Skeletal muscle tissue (tissue), 2 donors: Measurements from ENCODE around the gene CKS1B. TPM values are rescaled to one million over a fixed set of nuclear protein-coding genes. Genes with fewer than 3 reads are reported as not detected.

Experiments
- small RNA-seq: library from RNA; depleted of rRNA; stranded (forward); fragments of <200 nt; gene quantifications from one replicate; pipeline ENCODE3, GENCODE V24; 2014
- total RNA-seq: library from RNA; depleted of rRNA; stranded (reverse); fragments of >200 nt; gene quantifications from one replicate; pipeline ENCODE4 v1.2.3, GENCODE V29; 2014

Gene CKS1B
- total RNA-seq, 1 donor from 2014 or later = 31.8 TPM

Small RNA genes lying within 50 kb of the gene (small RNA-seq; reads per million reads assigned to genes)
- not detected for gene MIR4258
- gene RF00017 = not detected

Other genes with a start within 250 kb of the CKS1B start
- 3.7 TPM for gene KCNN3, start 104.4 kb upstream of the CKS1B start, total RNA-seq
- 12.5 TPM for gene PMVK, start 38.0 kb upstream of the CKS1B start, total RNA-seq
- gene PBXIP1, start 18.6 kb upstream of the CKS1B start, total RNA-seq = 190 TPM
- gene PYGO2, start 12.9 kb upstream of the CKS1B start, total RNA-seq = 16.2 TPM
- gene SHC1, start 3.9 kb upstream of the CKS1B start, total RNA-seq = 36.0 TPM
- 16.2 TPM for gene FLAD1, start 8.7 kb downstream of the CKS1B start, total RNA-seq
- not detected for gene LENEP, start 18.9 kb downstream of the CKS1B start, total RNA-seq
- gene ZBTB7B, start 28.1 kb downstream of the CKS1B start, total RNA-seq = 7.8 TPM
- gene DCST2, start 59.1 kb downstream of the CKS1B start, total RNA-seq = not detected
- gene DCST1, start 59.1 kb downstream of the CKS1B start, total RNA-seq = not detected
- 33.9 TPM for gene ADAM15, start 76.6 kb downstream of the CKS1B start, total RNA-seq
- gene EFNA4, start 89.1 kb downstream of the CKS1B start, total RNA-seq = 3.7 TPM
- 0.52 TPM for gene EFNA3, start 104.2 kb downstream of the CKS1B start, total RNA-seq
- gene EFNA1, start 153.2 kb downstream of the CKS1B start, total RNA-seq = 13.0 TPM
- gene SLC50A1, start 161.2 kb downstream of the CKS1B start, total RNA-seq = 19.8 TPM
- 13.6 TPM for gene DPM3, start 165.8 kb downstream of the CKS1B start, total RNA-seq
- gene KRTCAP2, start 198.6 kb downstream of the CKS1B start, total RNA-seq = 104 TPM
- gene TRIM46, start 199.2 kb downstream of the CKS1B start, total RNA-seq = under 0.01 TPM
- gene THBS3, start 233.2 kb downstream of the CKS1B start, total RNA-seq = 40.2 TPM
- 16.2 TPM for gene MTX1, start 234.0 kb downstream of the CKS1B start, total RNA-seq